ENCODE measurements around the gene RFWD3. TPM values are rescaled to one million over a fixed set of nuclear protein-coding genes. Genes with fewer than 3 reads are reported as not detected.

The RFWD3 gene
- total and polyA plus RNA-seq, 2 of the 13 experiments (the other 11 are each of a cell fraction or from before 2014, with no cell fraction given) = 23.4 to 62.6 TPM

- no peak for TF ChIP-seq AFF4 (CRISPR knock-in tag; IDR thresholded peaks at IDR 0.05)
- TF ChIP-seq TAF15 (IDR thresholded peaks at IDR 0.05; ENCODE audit: low read depth, low read length, poor library complexity, severe bottlenecking) = no peak
- TF ChIP-seq NCOR1 (IDR thresholded peaks at IDR 0.05; ENCODE audit: borderline replicate concordance, low read length) = no peak; the same call in 1 of the 2 replicates
- 0 out of 2 replicates have a peak, but pooled peaks have one; percentile 41 for TF ChIP-seq RNF2 (conservative IDR thresholded peaks at IDR 0.05; ENCODE audit: low read depth)
- TF ChIP-seq ZNF792 (CRISPR knock-in tag; IDR thresholded peaks at IDR 0.05) = 0 out of 2 replicates have a peak, but pooled peaks have one; percentile 21
- TF ChIP-seq FIP1L1 (IDR thresholded peaks at IDR 0.05; ENCODE audit: borderline replicate concordance, insufficient read depth, low read depth, low read length) = no peak
- TF ChIP-seq STAG1 (CRISPR knock-in tag; IDR thresholded peaks at IDR 0.05) = peak; percentile 36; the same call in 1 of the 2 replicates
- TF ChIP-seq ZMAT5 (CRISPR knock-in tag; IDR thresholded peaks at IDR 0.05; ENCODE audit: borderline replicate concordance, low read depth) = no peak; the same call in 1 of the 2 replicates
- no peak for TF ChIP-seq ZSCAN30 (CRISPR knock-in tag; IDR thresholded peaks at IDR 0.05)
- TF ChIP-seq ZNF687 (CRISPR knock-in tag; IDR thresholded peaks at IDR 0.05) = peak; percentile 97
- TF ChIP-seq GTF3A (CRISPR knock-in tag; conservative IDR thresholded peaks at IDR 0.05) = peak; percentile 91; the same call in 1 of the 2 replicates
- TF ChIP-seq ZNF24 (IDR thresholded peaks at IDR 0.05) = no peak
- TF ChIP-seq MAZ (IDR thresholded peaks at IDR 0.05; ENCODE audit: borderline replicate concordance, low read depth, low read length) = no peak
- TF ChIP-seq MAZ (CRISPR knock-in tag; IDR thresholded peaks at IDR 0.05; ENCODE audit: low read depth) = no peak; the same call in none of the 2 replicates
- peak; percentile 90 for TF ChIP-seq SALL1 (CRISPR knock-in tag; IDR thresholded peaks at IDR 0.05)
- TF ChIP-seq SP1 (IDR thresholded peaks at IDR 0.05) = no peak
- peak; percentile 93 for TF ChIP-seq SP1 (CRISPR knock-in tag; IDR thresholded peaks at IDR 0.05)
- peak; percentile 89 for TF ChIP-seq ZBTB38 (CRISPR knock-in tag; IDR thresholded peaks at IDR 0.05)
These were observed 60.0 kb downstream of the RFWD3 start, which contains the start of gene GLG1 (continued) for GRCh38 chr16:74606521-74607309.

Data from HepG2 (cell line).